Neural cell (in vitro differentiated cells): ENCODE data around the gene UBFD1. TPM values are rescaled to one million over a fixed set of nuclear protein-coding genes. Genes with fewer than 3 reads are reported as not detected.
"Not testable (repeated sequence)": the region's sequence is repeated elsewhere in the genome, so short reads cannot be mapped to it uniquely, and the experiment has no call there.

ENCODE experiments used
- H2AFZ ChIP-seq: fragments of 200-600, 300-800 bp; sonication (generic), shearing (Covaris generic); 2 replicates; pipeline ENCODE4 v1.6.0; 2014; ENCODE audit warnings: low read depth, mild to moderate bottlenecking, antibody characterized with exemption, low read length, moderate library complexity
- H3F3A ChIP-seq: fragments of 200-600 bp; shearing (Covaris generic); 2 replicates; pipeline ENCODE4 v1.6.1; 2016; ENCODE audit warnings: mild to moderate bottlenecking, moderate library complexity, mixed read lengths, antibody characterized with exemption, low read length; ENCODE audit not compliant: insufficient read depth, poor library complexity, severe bottlenecking
- H3K27ac ChIP-seq: fragments of 200-600, 300-800 bp; sonication (generic), shearing (Covaris generic); 2 replicates; pipeline ENCODE4 v1.5.1; 2014; ENCODE audit warnings: mild to moderate bottlenecking, low read length, moderate library complexity
- H3K27me3 ChIP-seq: fragments of 300-800, 200-600 bp; sonication (generic), shearing (Covaris generic); 2 replicates; pipeline ENCODE4 v1.6.0; 2014; ENCODE audit warnings: mild to moderate bottlenecking, low read depth, low read length, moderate library complexity; ENCODE audit not compliant: insufficient read depth
- H3K36me3 ChIP-seq: fragments of 300-800, 200-600 bp; sonication (generic), shearing (Covaris generic); 2 replicates; pipeline ENCODE4 v1.5.1; 2014; ENCODE audit warnings: mild to moderate bottlenecking, antibody characterized with exemption, low read length, moderate library complexity; ENCODE audit not compliant: insufficient read depth
- H3K4me2 ChIP-seq: fragments of 300-800, 200-600 bp; sonication (generic), shearing (Covaris generic); 2 replicates; pipeline ENCODE4 v1.6.0; 2014; ENCODE audit warnings: mild to moderate bottlenecking, low read length
- H3K4me3 ChIP-seq: fragments of 300-800, 200-600 bp; sonication (generic), shearing (Covaris generic); 2 replicates; pipeline ENCODE4 v1.5.1; 2014; ENCODE audit warnings: mild to moderate bottlenecking, low read length, moderate library complexity
- H3K79me2 ChIP-seq: fragments of 200-600 bp; shearing (Covaris generic); replicated peaks from 2 replicates; pipeline ENCODE4 v1.6.0; 2014; ENCODE audit warnings: mild to moderate bottlenecking, low read length, moderate library complexity; ENCODE audit not compliant: insufficient read depth
- H3K9ac ChIP-seq: fragments of 300-800, 200-600 bp; sonication (generic), shearing (Covaris generic); 2 replicates; pipeline ENCODE4 v1.6.1; 2016; ENCODE audit warnings: mild to moderate bottlenecking, low read length, mixed read lengths
- H3K9me2 ChIP-seq: fragments of 200-600 bp; shearing (Covaris generic); 2 replicates; pipeline ENCODE4 v1.6.1; 2016; ENCODE audit warnings: mild to moderate bottlenecking, low read length, mixed read lengths; ENCODE audit not compliant: insufficient read depth
- H3K9me3 ChIP-seq: fragments of 200-600, 300-800 bp; sonication (generic), shearing (Covaris generic); 2 replicates; pipeline ENCODE4 v1.6.1; 2016; ENCODE audit warnings: mild to moderate bottlenecking, mixed run types, low read length, moderate library complexity, mixed read lengths
- H4K20me1 ChIP-seq: fragments of 200-600 bp; shearing (Covaris generic); 2 replicates; pipeline ENCODE4 v1.6.1; 2016; ENCODE audit warnings: mild to moderate bottlenecking, mixed run types; ENCODE audit not compliant: insufficient read depth
- EP300 ChIP-seq: fragments of 450-650 bp; conservative IDR thresholded peaks from 2 replicates; pipeline ENCODE4 v1.6.1; 2014; ENCODE audit warnings: antibody characterized with exemption, mild to moderate bottlenecking, moderate library complexity; ENCODE audit not compliant: poor library complexity, severe bottlenecking
- EZH2 ChIP-seq: fragments of 200-600, 300-800 bp; shearing (Covaris generic), sonication (generic); IDR thresholded peaks from 2 replicates; pipeline ENCODE4 v1.6.1; 2014; ENCODE audit warnings: antibody characterized with exemption, low read length, borderline replicate concordance, mild to moderate bottlenecking; ENCODE audit not compliant: insufficient read depth, poor library complexity, severe bottlenecking
- MXI1 ChIP-seq: fragments of 450-650 bp; conservative IDR thresholded peaks from 2 replicates; pipeline ENCODE4 v1.6.1; 2014; ENCODE audit warnings: antibody characterized with exemption, mild to moderate bottlenecking; ENCODE audit not compliant: poor library complexity, severe bottlenecking
- POLR2AphosphoS5 ChIP-seq: IDR thresholded peaks from 2 replicates; pipeline ENCODE4 v1.6.1; 2012
- RAD21 ChIP-seq: fragments of 450-650 bp; conservative IDR thresholded peaks from 2 replicates; pipeline ENCODE4 v1.6.1; 2014; ENCODE audit warnings: antibody characterized with exemption, mild to moderate bottlenecking, moderate library complexity
- SMC3 ChIP-seq: fragments of 450-650 bp; conservative IDR thresholded peaks from 2 replicates; pipeline ENCODE4 v1.6.1; 2014; ENCODE audit warnings: antibody characterized with exemption, mild to moderate bottlenecking, moderate library complexity; ENCODE audit not compliant: poor library complexity
- TAF1 ChIP-seq: IDR thresholded peaks from 2 replicates; pipeline ENCODE4 v1.6.1; 2012; ENCODE audit warnings: low read depth
- polyA plus RNA-seq: library from polyadenylated mRNA; depleted of rRNA; stranded (reverse); fragments of >200 nt; gene quantifications from 2 replicates; pipeline ENCODE4 v1.2.3, GENCODE V29; 2014
- TF ChIP-seq, protein P1 (sequence below): fragments of 450-650 bp; IDR thresholded peaks from 2 replicates; pipeline ENCODE4 v1.5.1; 2014; ENCODE audit warnings: antibody characterized with exemption, mild to moderate bottlenecking, moderate library complexity; ENCODE audit not compliant: poor library complexity, severe bottlenecking
- TF ChIP-seq, protein P2 (sequence below): IDR thresholded peaks from 2 replicates; pipeline ENCODE4 v1.6.1; 2012; ENCODE audit warnings: borderline replicate concordance

Gene UBFD1
- polyA plus RNA-seq, 1 donor from 2014 or later, result 94.3 TPM

DNA sequence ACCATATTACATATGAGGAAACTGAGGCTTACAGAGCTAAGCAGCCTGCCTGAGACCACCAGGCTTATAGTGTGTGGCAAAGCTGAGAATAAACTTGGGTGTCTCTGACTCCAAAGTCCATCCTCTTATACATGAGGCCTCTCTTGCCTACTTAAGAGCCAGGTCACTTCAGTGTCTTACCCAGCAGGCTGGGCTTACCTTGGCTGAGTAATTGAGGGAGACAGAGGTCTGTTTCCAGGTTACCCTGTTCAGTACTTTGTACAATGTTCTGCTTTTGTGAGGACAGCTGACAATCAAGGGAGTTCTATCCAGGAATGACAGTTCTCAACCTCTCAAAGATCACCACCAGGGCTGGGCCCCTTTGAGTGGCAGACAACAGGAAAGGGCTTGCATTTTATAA is 24.2 kb downstream of the UBFD1 start:
- Histone ChIP-seq H3K27ac (no peak overlapping the region), H3K9me3 (no peaks in the 10 kb centered on the region), H2AFZ (no peak overlapping the region), H3K4me3 (no peak overlapping the region), H3F3A (no peaks in the 10 kb centered on the region), H4K20me1 (no peaks in the 10 kb centered on the region), H3K27me3 (no peaks in the 10 kb centered on the region), H3K79me2 (no peaks in the 10 kb centered on the region), H3K36me3 (peaks cover 10% of the 10 kb centered on the region), H3K9ac (no peak overlapping the region), H3K4me2 (no peak overlapping the region), H3K9me2 (no peaks in the 10 kb centered on the region)
- TF ChIP-seq POLR2AphosphoS5 (no peak), RAD21 (no peak)

DNA sequence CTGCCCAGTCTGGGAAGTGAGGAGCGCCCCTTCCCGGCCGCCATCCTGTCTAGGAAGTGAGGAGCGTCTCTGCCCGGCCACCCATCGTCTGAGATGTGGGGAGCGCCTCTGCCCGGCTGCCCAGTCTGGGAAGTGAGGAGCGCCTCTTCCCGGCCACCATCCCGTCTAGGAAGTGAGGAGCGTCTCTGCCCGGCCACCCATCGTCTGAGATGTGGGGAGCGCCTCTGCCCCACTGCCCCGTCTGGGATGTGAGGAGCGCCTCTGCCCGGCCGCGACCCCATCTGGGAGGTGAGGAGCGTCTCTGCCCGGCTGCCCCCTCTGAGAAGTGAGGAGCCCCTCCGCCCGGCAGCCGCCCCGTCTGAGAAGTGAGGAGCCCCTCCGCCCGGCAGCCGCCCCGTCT is 25.7 kb downstream of the UBFD1 start:
- H3K9ac ChIP-seq, H3F3A ChIP-seq, H3K79me2 ChIP-seq, H4K20me1 ChIP-seq, H2AFZ ChIP-seq, H3K36me3 ChIP-seq, H3K9me3 ChIP-seq, H3K9me2 ChIP-seq, H3K27me3 ChIP-seq, H3K4me2 ChIP-seq, H3K27ac ChIP-seq, H3K4me3 ChIP-seq: not testable (repeated sequence)

DNA sequence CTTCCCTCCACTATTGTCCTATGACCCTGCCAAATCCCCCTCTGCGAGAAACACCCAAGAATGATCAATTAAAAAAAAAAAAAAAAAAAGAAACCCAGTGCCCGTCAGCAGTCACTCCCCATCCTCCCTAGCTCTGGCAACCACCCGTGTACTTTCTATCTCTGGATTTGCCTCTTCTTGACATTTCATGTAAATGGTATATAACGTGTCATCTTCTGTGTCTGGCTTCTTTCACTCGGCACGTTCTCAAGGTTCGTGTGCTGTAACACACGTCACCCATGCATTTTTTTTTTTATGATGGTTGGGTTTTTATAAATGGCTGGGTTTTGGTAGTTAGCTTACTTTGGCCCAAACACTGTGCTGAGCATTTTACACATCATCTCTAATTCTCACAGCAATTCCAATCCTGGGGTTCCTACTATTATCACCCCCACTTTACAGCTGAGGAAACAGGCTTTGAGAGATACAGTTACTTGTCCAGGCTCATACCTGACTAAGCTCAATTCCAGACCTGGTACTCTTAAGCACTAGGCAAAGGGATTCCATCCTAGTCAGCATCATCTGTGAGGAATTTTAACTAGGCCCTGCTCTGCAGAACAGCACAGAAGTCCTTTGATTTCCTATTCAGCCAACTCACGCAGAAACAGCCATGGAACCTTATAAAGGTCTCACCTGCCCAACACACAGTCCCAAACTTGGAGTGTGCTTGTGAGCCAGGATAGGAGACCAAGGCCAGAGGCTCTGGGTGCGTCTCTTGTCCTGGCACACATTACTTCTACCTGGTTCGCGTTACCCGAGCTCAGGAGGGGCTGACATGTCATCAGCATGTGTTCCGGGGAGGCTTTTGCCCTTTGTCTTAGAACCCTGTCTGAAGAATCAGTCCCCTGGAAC is 26.9 kb downstream of the UBFD1 start:
- Histone ChIP-seq H3K9ac (no peak overlapping the region), H2AFZ (no peak overlapping the region), H3K4me3 (no peak overlapping the region), H3K27ac (no peak overlapping the region), H3K4me2 (no peak overlapping the region), H3K9me2 (no peaks in the 10 kb centered on the region), H3K9me3 (no peaks in the 10 kb centered on the region), H3K27me3 (no peaks in the 10 kb centered on the region), H3K36me3 (peaks cover 7% of the 10 kb centered on the region), H4K20me1 (no peaks in the 10 kb centered on the region), H3F3A (no peaks in the 10 kb centered on the region), H3K79me2 (no peaks in the 10 kb centered on the region)
- TF ChIP-seq MXI1, result no peak
- no peak for TF ChIP-seq EZH2
- TF ChIP-seq RAD21, result no peak
- TF ChIP-seq POLR2AphosphoS5, result no peak
- TF ChIP-seq, protein P1, sequence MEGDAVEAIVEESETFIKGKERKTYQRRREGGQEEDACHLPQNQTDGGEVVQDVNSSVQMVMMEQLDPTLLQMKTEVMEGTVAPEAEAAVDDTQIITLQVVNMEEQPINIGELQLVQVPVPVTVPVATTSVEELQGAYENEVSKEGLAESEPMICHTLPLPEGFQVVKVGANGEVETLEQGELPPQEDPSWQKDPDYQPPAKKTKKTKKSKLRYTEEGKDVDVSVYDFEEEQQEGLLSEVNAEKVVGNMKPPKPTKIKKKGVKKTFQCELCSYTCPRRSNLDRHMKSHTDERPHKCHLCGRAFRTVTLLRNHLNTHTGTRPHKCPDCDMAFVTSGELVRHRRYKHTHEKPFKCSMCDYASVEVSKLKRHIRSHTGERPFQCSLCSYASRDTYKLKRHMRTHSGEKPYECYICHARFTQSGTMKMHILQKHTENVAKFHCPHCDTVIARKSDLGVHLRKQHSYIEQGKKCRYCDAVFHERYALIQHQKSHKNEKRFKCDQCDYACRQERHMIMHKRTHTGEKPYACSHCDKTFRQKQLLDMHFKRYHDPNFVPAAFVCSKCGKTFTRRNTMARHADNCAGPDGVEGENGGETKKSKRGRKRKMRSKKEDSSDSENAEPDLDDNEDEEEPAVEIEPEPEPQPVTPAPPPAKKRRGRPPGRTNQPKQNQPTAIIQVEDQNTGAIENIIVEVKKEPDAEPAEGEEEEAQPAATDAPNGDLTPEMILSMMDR, result no peak
- no peak for TF ChIP-seq SMC3
- TF ChIP-seq, protein P2, sequence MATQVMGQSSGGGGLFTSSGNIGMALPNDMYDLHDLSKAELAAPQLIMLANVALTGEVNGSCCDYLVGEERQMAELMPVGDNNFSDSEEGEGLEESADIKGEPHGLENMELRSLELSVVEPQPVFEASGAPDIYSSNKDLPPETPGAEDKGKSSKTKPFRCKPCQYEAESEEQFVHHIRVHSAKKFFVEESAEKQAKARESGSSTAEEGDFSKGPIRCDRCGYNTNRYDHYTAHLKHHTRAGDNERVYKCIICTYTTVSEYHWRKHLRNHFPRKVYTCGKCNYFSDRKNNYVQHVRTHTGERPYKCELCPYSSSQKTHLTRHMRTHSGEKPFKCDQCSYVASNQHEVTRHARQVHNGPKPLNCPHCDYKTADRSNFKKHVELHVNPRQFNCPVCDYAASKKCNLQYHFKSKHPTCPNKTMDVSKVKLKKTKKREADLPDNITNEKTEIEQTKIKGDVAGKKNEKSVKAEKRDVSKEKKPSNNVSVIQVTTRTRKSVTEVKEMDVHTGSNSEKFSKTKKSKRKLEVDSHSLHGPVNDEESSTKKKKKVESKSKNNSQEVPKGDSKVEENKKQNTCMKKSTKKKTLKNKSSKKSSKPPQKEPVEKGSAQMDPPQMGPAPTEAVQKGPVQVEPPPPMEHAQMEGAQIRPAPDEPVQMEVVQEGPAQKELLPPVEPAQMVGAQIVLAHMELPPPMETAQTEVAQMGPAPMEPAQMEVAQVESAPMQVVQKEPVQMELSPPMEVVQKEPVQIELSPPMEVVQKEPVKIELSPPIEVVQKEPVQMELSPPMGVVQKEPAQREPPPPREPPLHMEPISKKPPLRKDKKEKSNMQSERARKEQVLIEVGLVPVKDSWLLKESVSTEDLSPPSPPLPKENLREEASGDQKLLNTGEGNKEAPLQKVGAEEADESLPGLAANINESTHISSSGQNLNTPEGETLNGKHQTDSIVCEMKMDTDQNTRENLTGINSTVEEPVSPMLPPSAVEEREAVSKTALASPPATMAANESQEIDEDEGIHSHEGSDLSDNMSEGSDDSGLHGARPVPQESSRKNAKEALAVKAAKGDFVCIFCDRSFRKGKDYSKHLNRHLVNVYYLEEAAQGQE, result no peak
- TF ChIP-seq EP300, result no peak
- TF ChIP-seq TAF1, result no peak
